ENCODE data around the gene CENPF.

- TF ChIP-seq CTCF (IDR thresholded peaks at IDR 0.05) (no peak), POLR2A (IDR thresholded peaks at IDR 0.05) (no peak)
Observed at GRCh38 chr1:214643030-214643429, 40.0 kb downstream of the CENPF start.

All from heart left ventricle (tissue), 13 donors.